Glutamatergic neuron (in vitro differentiated cells): Measurements from ENCODE around the gene NCK2. TPM values are rescaled to one million over a fixed set of nuclear protein-coding genes. Genes with fewer than 3 reads are reported as not detected.

Source experiments
- DNase-seq: peaks from one replicate; pipeline ENCODE4 v3.0.0; 2022
- H3K27ac Mint-ChIP-seq: one replicate; pipeline ENCODE4 v1.8.0; 2020; ENCODE audit warnings: mild to moderate bottlenecking, mixed read lengths, inconsistent platforms; ENCODE audit not compliant: unreplicated experiment
- H3K27me3 Mint-ChIP-seq: one replicate; pipeline ENCODE4 v1.8.0; 2020; ENCODE audit warnings: mild to moderate bottlenecking, moderate library complexity, mixed read lengths, inconsistent platforms; ENCODE audit not compliant: unreplicated experiment
- H3K36me3 Mint-ChIP-seq: one replicate; pipeline ENCODE4 v1.8.0; 2020; ENCODE audit warnings: mild to moderate bottlenecking, mixed read lengths, inconsistent platforms; ENCODE audit not compliant: unreplicated experiment
- H3K4me1 Mint-ChIP-seq: one replicate; pipeline ENCODE4 v1.8.0; 2020; ENCODE audit warnings: mild to moderate bottlenecking, low read depth, mixed read lengths, inconsistent platforms; ENCODE audit not compliant: unreplicated experiment
- H3K4me3 Mint-ChIP-seq: one replicate; pipeline ENCODE4 v1.8.0; 2020; ENCODE audit warnings: mild to moderate bottlenecking, mixed read lengths, inconsistent platforms; ENCODE audit not compliant: unreplicated experiment
- H3K9me3 Mint-ChIP-seq: one replicate; pipeline ENCODE4 v1.8.0; 2020; ENCODE audit warnings: mild to moderate bottlenecking, moderate library complexity, mixed read lengths, inconsistent platforms; ENCODE audit not compliant: unreplicated experiment
- total RNA-seq: library from RNA; stranded (reverse); fragmentation: NEBNext Ultra II Directional; extraction: Animal tissue kit (Norgen Biotek cat#: 25700); gene quantifications from one replicate; pipeline ENCODE4 v1.2.1, GENCODE V29; 2021; ENCODE audit not compliant: unreplicated experiment
- TF ChIP-seq, protein P1 (sequence below): fragments of 200-600 bp; sonication (generic); IDR thresholded peaks from one replicate; pipeline ENCODE4 v1.5.0; 2021; ENCODE audit not compliant: partially characterized antibody, unreplicated experiment

NCK2 gene
- total RNA-seq, 1 donor from 2014 or later, result 82.4 TPM

DNA sequence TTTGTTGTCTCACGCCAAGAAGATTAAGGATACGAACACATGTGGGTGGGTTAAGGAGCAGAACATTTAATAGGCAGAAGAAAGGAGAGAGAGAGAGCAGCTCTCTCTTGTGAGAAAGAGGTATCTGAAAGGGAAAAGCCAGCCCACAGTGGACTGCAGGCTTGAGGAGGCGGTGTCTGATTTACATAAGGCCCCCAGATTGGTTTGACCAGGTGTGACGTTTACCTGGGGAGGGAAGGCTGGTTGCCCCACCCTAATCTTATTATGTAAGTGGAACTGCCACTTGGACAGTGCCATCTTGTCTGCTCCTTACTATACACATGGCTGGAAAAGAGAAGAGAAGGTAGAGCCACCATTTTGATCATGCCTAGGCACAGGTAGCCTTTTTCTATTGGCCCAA is 189.2 kb downstream of the NCK2 start:
- Mint-ChIP-seq H3K4me3 (no peak overlapping the region), H3K4me1 (no peaks in the 10 kb centered on the region), H3K27ac (no peak overlapping the region), H3K9me3 (peaks cover 2% of the 10 kb centered on the region), H3K27me3 (no peaks in the 10 kb centered on the region), H3K36me3 (no peaks in the 10 kb centered on the region)
- TF ChIP-seq, protein P1, sequence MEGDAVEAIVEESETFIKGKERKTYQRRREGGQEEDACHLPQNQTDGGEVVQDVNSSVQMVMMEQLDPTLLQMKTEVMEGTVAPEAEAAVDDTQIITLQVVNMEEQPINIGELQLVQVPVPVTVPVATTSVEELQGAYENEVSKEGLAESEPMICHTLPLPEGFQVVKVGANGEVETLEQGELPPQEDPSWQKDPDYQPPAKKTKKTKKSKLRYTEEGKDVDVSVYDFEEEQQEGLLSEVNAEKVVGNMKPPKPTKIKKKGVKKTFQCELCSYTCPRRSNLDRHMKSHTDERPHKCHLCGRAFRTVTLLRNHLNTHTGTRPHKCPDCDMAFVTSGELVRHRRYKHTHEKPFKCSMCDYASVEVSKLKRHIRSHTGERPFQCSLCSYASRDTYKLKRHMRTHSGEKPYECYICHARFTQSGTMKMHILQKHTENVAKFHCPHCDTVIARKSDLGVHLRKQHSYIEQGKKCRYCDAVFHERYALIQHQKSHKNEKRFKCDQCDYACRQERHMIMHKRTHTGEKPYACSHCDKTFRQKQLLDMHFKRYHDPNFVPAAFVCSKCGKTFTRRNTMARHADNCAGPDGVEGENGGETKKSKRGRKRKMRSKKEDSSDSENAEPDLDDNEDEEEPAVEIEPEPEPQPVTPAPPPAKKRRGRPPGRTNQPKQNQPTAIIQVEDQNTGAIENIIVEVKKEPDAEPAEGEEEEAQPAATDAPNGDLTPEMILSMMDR, result no peak
- DNase-seq, result no peak

DNA sequence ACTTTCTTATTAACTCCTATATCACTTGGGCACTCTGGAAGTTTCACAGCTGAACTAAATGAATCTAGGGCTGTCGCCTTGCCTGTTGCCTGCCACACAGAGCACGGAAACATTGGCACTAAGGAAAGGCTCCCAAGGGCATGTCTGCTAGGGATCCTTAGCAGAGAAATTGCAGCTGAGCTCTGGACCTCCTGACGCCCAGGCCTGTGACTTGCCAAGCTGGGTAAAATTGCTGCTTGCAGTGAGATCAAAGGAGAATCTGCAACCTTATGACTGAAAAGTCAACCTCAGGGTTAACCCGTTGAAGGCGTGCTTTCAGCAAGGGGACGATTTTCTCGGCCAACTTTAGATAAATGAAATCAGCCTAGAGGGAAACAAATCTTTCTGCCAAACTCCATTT is 189.8 kb downstream of the NCK2 start:
- Mint-ChIP-seq H3K4me1 (no peaks in the 10 kb centered on the region), H3K36me3 (no peaks in the 10 kb centered on the region), H3K9me3 (peaks cover under 1% of the 10 kb centered on the region), H3K27ac (no peak overlapping the region), H3K4me3 (no peak overlapping the region), H3K27me3 (no peaks in the 10 kb centered on the region)
- TF ChIP-seq, protein P1, result no peak
- no peak for DNase-seq

DNA sequence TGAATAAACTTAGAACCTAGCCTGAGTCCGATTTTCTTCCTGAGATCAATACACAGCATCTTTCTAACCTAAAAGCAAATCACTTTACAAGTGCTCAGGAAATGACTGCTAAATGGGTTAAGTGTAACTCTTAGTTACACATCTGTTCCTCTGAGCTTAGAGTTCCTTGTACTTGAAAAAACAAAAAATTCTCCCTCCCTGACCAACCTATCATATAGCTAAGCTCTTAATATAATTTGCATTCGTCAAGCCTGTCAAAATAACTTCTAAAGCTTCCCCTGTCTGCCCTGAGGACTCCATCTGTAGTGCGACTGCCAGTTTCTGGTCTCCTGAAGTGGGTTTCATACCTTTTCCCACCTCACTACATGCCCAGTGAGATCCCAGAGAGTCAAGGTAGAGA is 190.4 kb downstream of the NCK2 start:
- TF ChIP-seq, protein P1, result no peak
- no peak overlapping the region for H3K27ac Mint-ChIP-seq
- H3K27me3 Mint-ChIP-seq, result no peaks in the 10 kb centered on the region
- no peak for DNase-seq
- no peak overlapping the region for H3K4me3 Mint-ChIP-seq
- no peaks in the 10 kb centered on the region for H3K9me3 Mint-ChIP-seq
- H3K36me3 Mint-ChIP-seq, result no peaks in the 10 kb centered on the region
- H3K4me1 Mint-ChIP-seq, result no peaks in the 10 kb centered on the region

DNA sequence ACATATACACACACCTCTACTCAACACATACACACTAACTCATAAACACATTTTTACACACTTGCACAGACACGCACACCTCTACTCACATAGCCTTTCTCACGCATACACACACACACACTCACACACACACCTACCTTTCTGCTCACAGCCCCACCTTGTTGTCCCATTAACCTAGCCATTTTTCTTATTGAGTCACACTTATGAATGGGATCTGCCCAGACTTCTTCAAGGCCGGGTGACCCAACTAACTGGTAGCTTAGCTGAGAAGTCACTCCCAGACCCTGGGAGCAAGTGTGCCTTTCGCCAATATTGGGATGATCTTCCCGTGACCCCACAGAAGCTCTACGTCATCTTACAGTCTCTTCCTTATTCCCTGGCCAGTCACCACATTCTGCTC is 192.2 kb downstream of the NCK2 start:
- no peak for DNase-seq
- Mint-ChIP-seq H3K4me1 (no peaks in the 10 kb centered on the region), H3K27ac (no peak overlapping the region), H3K27me3 (no peaks in the 10 kb centered on the region), H3K4me3 (no peak overlapping the region), H3K36me3 (no peaks in the 10 kb centered on the region), H3K9me3 (no peaks in the 10 kb centered on the region)
- TF ChIP-seq, protein P1, result no peak

DNA sequence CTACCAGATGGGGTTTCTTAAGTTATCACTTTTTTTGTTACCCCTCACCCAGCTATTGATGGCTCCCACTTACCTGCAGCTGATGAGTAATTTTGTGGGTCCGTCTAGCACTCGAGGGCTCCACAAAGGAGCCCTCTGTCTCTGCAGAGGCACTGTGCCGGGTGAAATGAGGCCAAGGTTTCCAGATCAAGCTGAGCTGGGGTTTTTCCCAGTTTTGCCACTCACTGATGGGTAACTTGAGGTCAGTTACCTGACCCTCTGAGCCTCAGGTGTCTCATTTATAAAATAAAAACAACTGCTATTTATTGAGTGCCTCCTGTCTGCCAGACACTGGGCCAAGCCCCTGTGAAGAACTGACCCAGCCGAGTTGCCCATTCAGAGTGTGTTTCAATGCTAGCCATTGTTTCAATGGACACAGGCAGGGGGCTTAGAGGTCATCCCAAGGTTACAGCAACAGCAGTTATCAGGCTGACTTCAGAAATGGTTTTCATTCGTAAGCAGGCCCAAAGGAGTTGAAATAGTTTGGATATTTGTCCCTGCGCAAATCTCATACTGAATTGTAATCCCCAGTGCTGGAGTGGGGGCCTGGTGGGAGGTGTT is 192.9 kb downstream of the NCK2 start:
- Mint-ChIP-seq H3K27ac (no peak overlapping the region), H3K9me3 (no peaks in the 10 kb centered on the region), H3K4me3 (no peak overlapping the region), H3K36me3 (no peaks in the 10 kb centered on the region), H3K4me1 (no peaks in the 10 kb centered on the region), H3K27me3 (no peaks in the 10 kb centered on the region)
- TF ChIP-seq, protein P1, result no peak
- DNase-seq, result no peak
